IMR-90 (cell line): ENCODE measurements around the gene KATNIP. TPM values are rescaled to one million over a fixed set of nuclear protein-coding genes. Genes with fewer than 3 reads are reported as not detected.

Experiments
- ATAC-seq: fragments of 200-7000 bp; cut with Tn5 transposase; 2 replicates; pipeline ENCODE4 v1.9.1; 2020; ENCODE audit warnings: low read depth, mild to moderate bottlenecking, moderate library complexity
- BruUV-seq: library from RNA; stranded (reverse); fragments of 400-500 nt; replicated peaks from 2 replicates; lab custom pipeline; 2021; lab: Mats Ljungman, UMichigan
- CTCF ChIA-PET: fragments of 300-600 bp; formaldehyde crosslinking; extraction: SDS; loops from one replicate; lab custom pipeline; 2021; ENCODE audit warnings: antibody characterized with exemption; lab: Yijun Ruan, JAX
- POLR2A ChIA-PET: fragments of 300-600 bp; sonication (Branson Sonifier 250); formaldehyde crosslinking; loops from one replicate; lab custom pipeline; 2022; ENCODE audit warnings: antibody characterized with exemption; ENCODE audit not compliant: unreplicated experiment; lab: Charles Lee
- DNase-seq: peaks from one replicate; pipeline ENCODE4 v3.0.0; 2013
- H2AFZ ChIP-seq: replicated peaks from 2 replicates; pipeline ENCODE3; 2013; ENCODE audit warnings: low read length, mild to moderate bottlenecking; ENCODE audit not compliant: poor library complexity
- H2AK5ac ChIP-seq: 2 replicates; pipeline ENCODE4 v1.6.1; 2013; ENCODE audit warnings: low read depth, low read length, inconsistent platforms
- H2AK9ac ChIP-seq: replicated peaks from 2 replicates; pipeline ENCODE3; 2013; ENCODE audit warnings: mild to moderate bottlenecking, low read depth, low read length, moderate library complexity; ENCODE audit not compliant: poor library complexity
- H2BK120ac ChIP-seq: 2 replicates; pipeline ENCODE4 v1.6.1; 2013; ENCODE audit warnings: low read depth, low read length, inconsistent platforms
- H2BK15ac ChIP-seq: 3 replicates; pipeline ENCODE4 v1.6.1; 2013; ENCODE audit warnings: low read depth, low read length, inconsistent platforms
- H2BK20ac ChIP-seq: 2 replicates; pipeline ENCODE4 v1.6.1; 2013; ENCODE audit warnings: low read depth, mild to moderate bottlenecking, inconsistent platforms, low read length, moderate library complexity
- H2BK5ac ChIP-seq: 2 replicates; pipeline ENCODE4 v1.6.1; 2013; ENCODE audit warnings: mild to moderate bottlenecking, low read depth, low read length, inconsistent platforms; ENCODE audit not compliant: poor library complexity, severe bottlenecking
- H3K14ac ChIP-seq: replicated peaks from 2 replicates; pipeline ENCODE4 v1.6.1; 2013; ENCODE audit warnings: low read depth, low read length, inconsistent platforms
- H3K18ac ChIP-seq: 2 replicates; pipeline ENCODE4 v1.6.1; 2013; ENCODE audit warnings: low read depth, low read length, control low read depth
- H3K23ac ChIP-seq: 2 replicates; pipeline ENCODE4 v1.6.1; 2013; ENCODE audit warnings: low read depth, low read length, inconsistent platforms
- H3K27ac ChIP-seq: 2 replicates; pipeline ENCODE4 v1.5.1; 2013; ENCODE audit warnings: mild to moderate bottlenecking, control low read depth, low read length; ENCODE audit not compliant: insufficient read depth
- H3K27me3 ChIP-seq: 2 replicates; pipeline ENCODE4 v1.6.1; 2013; ENCODE audit warnings: low read length; ENCODE audit not compliant: control insufficient read depth, insufficient read depth
- H3K36me3 ChIP-seq: 2 replicates; pipeline ENCODE4 v1.6.1; 2013; ENCODE audit warnings: low read length, mixed read lengths; ENCODE audit not compliant: control insufficient read depth, insufficient read depth
- H3K4ac ChIP-seq: 2 replicates; pipeline ENCODE4 v1.6.1; 2013; ENCODE audit warnings: low read depth, low read length, inconsistent platforms
- H3K4me1 ChIP-seq: 2 replicates; pipeline ENCODE4 v1.6.1; 2013; ENCODE audit warnings: low read length, mixed read lengths; ENCODE audit not compliant: control insufficient read depth, insufficient read depth
- H3K4me2 ChIP-seq: 2 replicates; pipeline ENCODE4 v1.6.1; 2013; ENCODE audit warnings: low read depth, mild to moderate bottlenecking, control low read depth, low read length, moderate library complexity
- H3K4me3 ChIP-seq: 2 replicates; pipeline ENCODE4 v1.5.1; 2013; ENCODE audit warnings: low read depth, mild to moderate bottlenecking, control low read depth, low read length, moderate library complexity; ENCODE audit not compliant: insufficient read depth
- H3K56ac ChIP-seq: 2 replicates; pipeline ENCODE4 v1.6.1; 2013; ENCODE audit warnings: low read length, inconsistent platforms; ENCODE audit not compliant: insufficient read depth; ENCODE audit errors: extremely low read depth
- H3K79me1 ChIP-seq, 2 experiments: 2 replicates each; pipeline ENCODE4 v1.6.1; 2013; ENCODE audit warnings: low read length in 2 of 2, inconsistent platforms in 1 of 2, low read depth in 1 of 2
- H3K9ac ChIP-seq: 2 replicates; pipeline ENCODE4 v1.6.1; 2013; ENCODE audit warnings: low read depth, low read length, control low read depth
- H3K9me1 ChIP-seq: 2 replicates; pipeline ENCODE4 v1.6.1; 2013; ENCODE audit warnings: low read length, inconsistent platforms; ENCODE audit not compliant: insufficient read depth
- H3K9me3 ChIP-seq: 2 replicates; pipeline ENCODE4 v1.6.1; 2013; ENCODE audit warnings: low read length; ENCODE audit not compliant: control insufficient read depth, insufficient read depth
- H4K20me1 ChIP-seq: 2 replicates; pipeline ENCODE4 v1.6.1; 2013; ENCODE audit warnings: low read length, inconsistent platforms; ENCODE audit not compliant: insufficient read depth
- H4K5ac ChIP-seq: 2 replicates; pipeline ENCODE4 v1.6.1; 2013; ENCODE audit warnings: mild to moderate bottlenecking, low read depth, low read length, control low read depth
- H4K8ac ChIP-seq, 2 experiments: 2 replicates each; pipeline ENCODE4 v1.6.1; 2013; ENCODE audit warnings: low read depth in 2 of 2, low read length in 2 of 2, control low read depth in 1 of 2, inconsistent platforms in 1 of 2
- H4K91ac ChIP-seq: 2 replicates; pipeline ENCODE4 v1.6.1; 2013; ENCODE audit warnings: low read depth, low read length, inconsistent platforms; ENCODE audit not compliant: insufficient read depth
- ELK1 ChIP-seq: fragments of 150-350 bp; IDR thresholded peaks from 2 replicates; pipeline ENCODE4 v1.6.1; 2016; ENCODE audit warnings: low read depth, mild to moderate bottlenecking, low read length, moderate library complexity, borderline replicate concordance
- MAFK ChIP-seq: IDR thresholded peaks from 2 replicates; pipeline ENCODE4 v1.6.1; 2012; ENCODE audit warnings: low read depth, low read length, improper control_type of control experiment
- MXI1 ChIP-seq: IDR thresholded peaks from 2 replicates; pipeline ENCODE4 v1.6.1; 2012; ENCODE audit warnings: low read depth, mild to moderate bottlenecking, low read length, moderate library complexity, borderline replicate concordance
- WGBS, 2 experiments: methylation state at CpG; one replicate each; pipeline versions ENCODE4 v1.1.5 to v1.1.7; 2013; ENCODE audit warnings: missing lambda C conversion rate in 2 of 2; ENCODE audit not compliant: insufficient read length in 1 of 2; ENCODE audit errors: extremely low coverage in 2 of 2; 5-methylcytosine and 5-hydroxymethylcytosine counted together
- dilution Hi-C: fragments of 300-500 bp; cut with HindIII; formaldehyde crosslinking; loops from one replicate; pipeline ENCODE4 v1.14.3; 2018; ENCODE audit warnings: low sequenced_read_pairs; ENCODE audit not compliant: unreplicated experiment
- in situ Hi-C: fragments of 300-500 bp; cut with MboI; formaldehyde crosslinking; loops from 3 replicates; pipeline ENCODE4 v1.14.3; 2019; ENCODE audit warnings: low sequenced_read_pairs, inconsistent platforms, mixed read lengths
- intact Hi-C: fragments of 100-400 bp; cut with micrococcal nuclease; formaldehyde crosslinking; loops from 2 replicates; pipeline ENCODE4 v1.10.0; 2022
- polyA plus RNA-seq, 3 experiments: library from polyadenylated mRNA; depleted of rRNA; stranded (reverse); fragments of >200 nt; gene quantifications; 2 replicates each; pipeline ENCODE4 v1.2.3, GENCODE V29; 2012; ENCODE audit warnings: low replicate concordance in 1 of 3
- total RNA-seq: library from RNA; depleted of rRNA; stranded (reverse); fragments of >200 nt; gene quantifications from 2 replicates; pipeline ENCODE4 v1.2.3, GENCODE V29; 2012

KATNIP gene
- total and polyA plus RNA-seq, 2 of the 4 experiments (the other 2 are of a cell fraction): 16.7 to 18.6 TPM

GRCh38 chr16:27500801-27501200, 49.1 kb upstream of the KATNIP start:
- intact Hi-C loops (no loop called here), dilution Hi-C loops (no loop called here), in situ Hi-C loops (no loop called here)
- no peak for DNase-seq
- Histone ChIP-seq H4K5ac (no peak overlapping the region), H2BK15ac (no peak overlapping the region), H3K4me3 (no peak overlapping the region), H3K9me1 (peaks cover 8% of the 10 kb centered on the region), H3K36me3 (peaks cover 90% of the 10 kb centered on the region), H4K91ac (no peak overlapping the region), H3K4me2 (no peak overlapping the region), H2AK9ac (no peak overlapping the region), H4K8ac (no peak overlapping the region), H3K27ac (no peak overlapping the region), H2AFZ (no peak overlapping the region), H3K27me3 (no peaks in the 10 kb centered on the region), H2BK120ac (no peak overlapping the region), H3K9ac (no peak overlapping the region), H2BK20ac (no peak overlapping the region), H3K18ac (no peak overlapping the region), H2BK5ac (no peak overlapping the region), H2AK5ac (no peak overlapping the region), H3K23ac (no peak overlapping the region), H3K4me1 (peaks cover 5% of the 10 kb centered on the region), H3K4ac (no peak overlapping the region), H4K20me1 (no peaks in the 10 kb centered on the region), H3K9me3 (no peaks in the 10 kb centered on the region), H3K14ac (no peak overlapping the region), H3K56ac (no peak overlapping the region), H3K79me1 (peaks cover 3 to 8% of the 10 kb centered on the region in 2 experiments; a peak in 2 of 4 replicates)
- TF ChIP-seq MAFK: no peak
- no peak for TF ChIP-seq MXI1
- TF ChIP-seq ELK1: no peak
- 100% methylated on average over 3 of the region's 3 CpGs; no CpG with 5 or more reads in 1 of the 2 experiments for WGBS, 2 experiments
- no TSS peak for BruUV-seq
- ChIA-PET POLR2A (no interaction called here), CTCF (no interaction called here)
- no peak for ATAC-seq
